Erythroblast (primary cell): Measurements from ENCODE around the gene FBXO22.
A peak's percentile ranks its signal among the peaks of the same experiment; 100 is the strongest.
"Not testable (repeated sequence)": the region's sequence is repeated elsewhere in the genome, so short reads cannot be mapped to it uniquely, and the experiment has no call there.

Experiments
- DNase-seq, 2 experiments: peaks; one replicate each; lab custom pipeline; 2025; lab: John Stamatoyannopoulos, UW
- GATA1 ChIP-seq: IDR thresholded peaks from 2 replicates; pipeline ENCODE4 v1.6.1; 2011; ENCODE audit warnings: low read depth, mild to moderate bottlenecking, control low read depth, low read length, moderate library complexity
- POLR2A ChIP-seq: IDR thresholded peaks from 2 replicates; pipeline ENCODE4 v1.6.1; 2011; ENCODE audit warnings: mild to moderate bottlenecking, low read length

Gene FBXO22

DNA sequence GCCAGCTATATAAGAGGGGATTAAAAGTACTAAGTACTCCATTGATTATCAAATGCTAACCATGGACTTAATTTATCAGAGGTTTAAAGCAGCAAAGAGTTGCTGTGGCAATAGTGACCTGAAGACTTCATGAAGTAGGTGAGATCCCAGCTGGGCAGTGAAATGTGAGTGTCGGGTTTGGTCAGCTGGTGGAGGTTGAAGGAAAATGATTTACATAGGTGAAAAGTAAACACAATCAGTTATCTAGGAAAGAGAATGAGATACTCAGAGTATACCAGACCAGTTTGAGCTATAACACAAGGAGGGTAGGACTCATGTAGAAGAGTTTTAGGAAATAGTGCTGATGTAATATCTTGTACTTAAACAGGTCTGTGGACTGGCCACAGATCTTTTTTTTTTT lies 16.5 kb upstream of the FBXO22 start:
- TF ChIP-seq GATA1 (no peak), POLR2A (no peak)
- DNase-seq, result no peak

DNA sequence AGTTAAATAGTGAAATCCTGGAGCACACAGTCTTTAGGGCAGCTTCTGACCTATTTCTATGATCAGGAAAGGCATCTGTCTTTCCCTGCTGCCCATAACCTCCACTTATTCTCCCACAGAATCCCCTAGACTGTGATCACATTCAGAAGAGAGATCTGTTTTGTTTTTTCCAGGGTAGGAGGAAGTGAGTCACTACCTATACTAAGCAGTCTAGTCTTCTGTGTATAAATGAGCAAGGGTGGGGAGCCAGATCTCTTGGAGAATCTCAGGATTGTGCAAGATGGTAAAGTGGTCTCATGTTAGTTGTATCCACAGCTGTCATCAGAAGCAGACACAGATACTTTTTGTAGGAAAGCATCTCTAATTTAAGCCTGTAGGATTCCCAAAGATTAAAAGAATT lies 11.8 kb upstream of the FBXO22 start:
- DNase-seq, result peak; percentile 24 to 28
- TF ChIP-seq POLR2A (no peak), GATA1 (no peak)

DNA sequence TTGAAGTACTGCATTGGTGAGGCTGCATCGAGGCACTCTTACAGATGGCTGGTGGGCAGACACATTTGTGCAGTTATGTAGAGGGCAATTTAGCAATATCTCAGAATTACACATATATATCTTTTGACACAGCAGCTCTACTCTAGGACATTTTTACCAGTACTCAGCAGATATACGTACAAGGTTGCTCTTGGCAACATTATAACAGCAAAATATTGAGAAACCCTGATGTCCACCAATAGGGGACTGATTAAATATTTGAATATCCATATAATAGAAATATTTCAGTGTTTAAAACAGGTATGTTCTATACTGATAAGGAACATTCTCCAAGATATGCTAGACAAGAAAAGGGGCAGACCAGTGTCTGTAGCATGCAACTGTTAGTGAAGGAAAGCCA lies 7.9 kb upstream of the FBXO22 start:
- DNase-seq, result peak; percentile 64 to 88
- TF ChIP-seq POLR2A, result no peak

GRCh38 chr15:75900577-75900976 lies 3.1 kb upstream of the FBXO22 start:
- no peak for TF ChIP-seq POLR2A
- no peak for TF ChIP-seq GATA1
- DNase-seq, result no peak

- no peak for TF ChIP-seq GATA1
- no peak for TF ChIP-seq POLR2A
Measured at GRCh38 chr15:75902129-75902557, 1.5 kb upstream of the FBXO22 start.

DNA sequence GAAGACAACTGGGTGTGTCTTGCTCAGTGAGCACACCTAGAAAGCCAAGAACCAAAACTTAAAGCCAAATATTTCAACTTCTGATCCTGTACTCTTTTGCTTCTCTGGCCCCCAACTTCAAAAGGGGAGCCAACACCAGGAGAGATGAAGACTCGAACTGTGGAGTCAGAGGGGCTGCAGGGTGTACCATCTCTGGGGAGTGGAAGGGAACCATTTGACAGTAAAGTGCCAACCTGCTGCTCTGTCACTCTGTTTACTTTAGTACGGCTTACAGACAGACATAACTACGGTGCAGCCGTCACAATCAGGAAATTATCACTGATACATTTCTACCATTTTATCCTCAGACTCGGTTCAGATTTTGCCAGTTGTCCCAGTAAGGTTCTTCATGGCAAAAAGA lies 1.6 kb downstream of the FBXO22 start:
- TF ChIP-seq GATA1, result no peak
- no peak for TF ChIP-seq POLR2A
- DNase-seq, result no peak

More at GRCh38 chr15:75902129-75902557, 1.5 kb upstream of the FBXO22 start:
- peak; percentile 36 to 51 for DNase-seq

- DNase-seq, result not testable (repeated sequence)
Measured at GRCh38 chr15:75910355-75910754, 6.7 kb downstream of the FBXO22 start.

GRCh38 chr15:75916978-75917377 lies 13.3 kb downstream of the FBXO22 start:
- DNase-seq, result no peak
- TF ChIP-seq GATA1, result no peak
- no peak for TF ChIP-seq POLR2A

DNA sequence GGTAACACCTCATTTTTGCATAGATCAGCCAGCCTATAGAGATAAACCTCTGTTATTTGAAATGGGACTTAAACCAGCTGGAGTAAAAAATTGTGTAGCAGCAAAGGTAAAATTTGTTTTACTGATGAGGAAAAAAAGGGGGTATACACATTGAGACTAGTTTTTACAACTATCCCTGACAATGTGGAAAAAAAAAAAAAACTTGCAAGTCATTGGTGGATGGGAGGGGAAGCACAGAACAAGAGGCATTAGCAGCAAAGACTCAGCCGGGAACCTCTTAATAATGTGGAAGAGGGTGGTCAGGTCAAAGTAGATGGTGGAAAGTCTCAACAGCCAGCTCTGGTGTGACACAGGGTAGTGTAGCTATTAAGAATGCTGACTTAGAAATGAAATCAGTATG lies 14.5 kb downstream of the FBXO22 start:
- DNase-seq, result no peak
- TF ChIP-seq POLR2A, result no peak
- TF ChIP-seq GATA1, result no peak

DNA sequence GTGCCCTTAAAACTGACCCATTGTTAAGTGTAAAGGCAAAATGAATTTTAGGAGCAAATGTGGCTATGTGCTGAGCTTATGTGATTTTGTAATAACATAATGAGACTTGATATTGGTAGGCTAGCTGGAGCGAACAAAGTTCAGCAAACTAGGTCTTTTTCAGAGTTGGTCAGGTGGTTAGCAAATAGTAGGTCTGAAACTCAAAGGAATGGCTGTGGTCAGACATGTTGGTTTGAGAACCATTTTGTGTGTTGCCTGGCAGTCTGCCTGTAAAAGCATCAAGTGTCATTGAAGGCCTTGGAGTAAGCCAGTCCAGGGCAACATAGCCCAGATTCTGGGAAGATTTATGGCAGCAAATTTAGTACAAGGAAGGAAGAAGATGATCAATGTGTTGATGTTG lies 16.4 kb downstream of the FBXO22 start:
- DNase-seq, result no peak
- TF ChIP-seq POLR2A (no peak), GATA1 (no peak)

DNA sequence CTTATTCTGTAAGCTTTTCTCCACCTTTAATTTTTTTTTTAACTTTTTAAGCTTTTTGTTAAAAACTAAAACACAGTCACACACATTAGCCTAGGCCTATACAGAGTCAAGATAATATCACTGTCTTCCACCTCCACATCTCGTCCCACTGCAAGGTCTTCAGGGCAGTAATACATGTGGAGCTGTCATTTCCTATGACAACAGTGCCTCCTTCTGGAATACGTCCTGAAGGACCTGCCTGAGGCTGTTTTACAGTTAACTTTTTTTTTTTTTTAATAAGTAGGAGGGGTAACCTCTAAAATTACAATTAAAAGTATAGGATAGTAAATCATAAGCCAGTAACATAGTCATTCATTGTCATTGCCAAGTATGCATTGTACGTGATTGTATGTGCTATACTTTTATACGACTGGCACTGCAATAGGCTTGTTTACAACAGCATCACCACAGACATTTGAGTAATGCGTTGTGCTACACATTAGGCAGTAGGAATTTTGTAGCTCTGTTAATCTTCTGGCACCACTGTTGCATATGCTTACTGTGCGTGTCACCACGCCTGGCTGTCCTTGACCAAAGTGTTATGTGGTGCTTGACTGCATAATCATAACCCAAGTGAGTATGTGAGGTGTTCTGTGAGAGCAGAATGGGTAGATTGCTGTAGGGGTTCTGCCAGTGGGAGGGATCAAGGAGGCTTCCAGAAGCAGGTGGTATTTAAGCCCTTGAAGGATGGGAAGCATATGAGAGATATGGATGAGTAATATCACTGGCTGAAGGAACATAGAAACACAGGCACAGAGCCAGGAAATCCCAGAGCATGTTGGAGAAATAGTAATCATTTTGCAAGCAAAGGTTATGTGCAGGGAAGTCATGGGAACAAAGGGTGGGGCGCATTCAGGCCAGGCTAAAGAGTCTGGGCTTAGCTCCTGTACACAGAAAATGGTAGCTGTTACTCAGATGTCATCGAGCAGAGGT lies 18.3 kb downstream of the FBXO22 start:
- DNase-seq, result peak; percentile 88

DNA sequence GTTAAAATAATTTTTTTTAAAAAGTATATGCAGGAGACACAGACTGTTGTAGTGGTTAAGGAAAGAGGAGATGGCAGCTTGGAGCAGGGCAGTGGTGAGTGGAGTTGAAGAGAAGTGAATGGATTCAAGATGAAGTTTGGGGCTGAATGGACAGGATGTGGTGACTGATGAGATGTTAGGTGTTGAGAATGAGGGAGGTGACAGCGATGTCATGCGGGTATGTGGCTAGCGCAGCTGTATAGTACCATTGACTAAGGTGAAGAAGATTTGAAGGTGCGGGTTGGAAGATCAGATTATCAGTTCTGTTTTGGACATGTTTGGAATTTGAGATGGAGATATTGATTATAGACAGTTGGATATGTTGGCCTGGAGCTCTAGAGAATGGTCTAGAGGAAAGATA lies 20.1 kb downstream of the FBXO22 start:
- DNase-seq, result no peak

More for the DNA sequence above, 18.3 kb downstream of the FBXO22 start:
- TF ChIP-seq POLR2A (no peak), GATA1 (no peak)

GRCh38 chr15:75924576-75924975 lies 20.9 kb downstream of the FBXO22 start:
- no peak for TF ChIP-seq GATA1
- TF ChIP-seq POLR2A, result no peak
- no peak for DNase-seq

More for the DNA sequence above, 20.1 kb downstream of the FBXO22 start:
- TF ChIP-seq POLR2A, result no peak
- no peak for TF ChIP-seq GATA1

- no peak for DNase-seq
- no peak for TF ChIP-seq GATA1
- no peak for TF ChIP-seq POLR2A
Measured at GRCh38 chr15:75925440-75925839, 21.8 kb downstream of the FBXO22 start.

- no peak for DNase-seq
- no peak for TF ChIP-seq GATA1
- no peak for TF ChIP-seq POLR2A
Measured at GRCh38 chr15:75926931-75927330, 23.3 kb downstream of the FBXO22 start.

DNA sequence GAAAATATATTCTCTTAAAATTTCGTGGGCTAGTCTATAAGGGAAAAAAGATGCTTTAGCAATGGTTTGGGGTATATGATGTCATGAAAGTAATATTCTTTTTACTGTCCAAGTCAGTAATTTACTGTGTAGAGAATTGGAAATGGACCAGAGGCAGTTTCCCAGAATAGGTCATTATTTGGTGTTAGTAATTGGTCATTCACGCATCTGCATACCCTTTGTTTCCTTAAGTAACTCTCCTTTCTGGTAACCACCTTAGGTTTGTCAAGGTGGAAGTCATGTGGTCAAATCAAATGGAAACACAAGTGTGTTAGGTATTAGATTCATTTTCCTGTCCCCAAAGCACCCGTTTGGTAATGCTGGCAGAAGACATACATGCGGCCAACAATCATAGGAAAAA lies 23.9 kb downstream of the FBXO22 start:
- no peak for DNase-seq
- no peak for TF ChIP-seq GATA1
- TF ChIP-seq POLR2A, result no peak
